GM13977 (cell line): ENCODE results near the gene MBP.

ENCODE experiments used
- DNase-seq: peaks from one replicate; pipeline ENCODE4 v3.0.0; 2012; ENCODE audit warnings: low spot score
- CTCF ChIP-seq: IDR thresholded peaks from 2 replicates; pipeline ENCODE4 v1.5.1; 2012; ENCODE audit warnings: mild to moderate bottlenecking, control low read depth; ENCODE audit not compliant: insufficient read depth; ENCODE audit errors: extremely low read depth, missing control alignments
- in situ Hi-C: fragments of 300-500 bp; cut with MboI; formaldehyde crosslinking; loops from one replicate; pipeline ENCODE4 v1.12.0; 2022; ENCODE audit warnings: low sequenced_read_pairs, low pct_unique_long_range_greater_than_20kb, mixed read lengths, inconsistent platforms; ENCODE audit not compliant: unreplicated experiment

Gene MBP

GRCh38 chr18:77047803-77048419, 84.7 kb downstream of the MBP start:
- in situ Hi-C loops: no loop called here
- no peak for TF ChIP-seq CTCF
- no peak for DNase-seq

GRCh38 chr18:77046994-77047393, 85.6 kb downstream of the MBP start:
- in situ Hi-C loops: no loop called here
- no peak for TF ChIP-seq CTCF
- DNase-seq: no peak

GRCh38 chr18:77046409-77046808, 86.2 kb downstream of the MBP start:
- no peak for TF ChIP-seq CTCF
- in situ Hi-C loops: no loop called here
- no peak for DNase-seq

- TF ChIP-seq CTCF: no peak
- DNase-seq: no peak
- in situ Hi-C loops: no loop called here
Measured at GRCh38 chr18:77045677-77046076, 86.9 kb downstream of the MBP start.

GRCh38 chr18:77044866-77045664, 87.5 kb downstream of the MBP start:
- in situ Hi-C loops: no loop called here
- TF ChIP-seq CTCF: no peak
- no peak for DNase-seq

GRCh38 chr18:77043541-77044280, 88.9 kb downstream of the MBP start:
- in situ Hi-C loops: no loop called here
- no peak for TF ChIP-seq CTCF
- DNase-seq: no peak
